ENCODE data around the gene NAA10. TPM values are rescaled to one million over a fixed set of nuclear protein-coding genes. Genes with fewer than 3 reads are reported as not detected.

NAA10 gene
- total and polyA plus RNA-seq, 2 experiments from 2014 or later, result 83.5 to 118 TPM

DNA sequence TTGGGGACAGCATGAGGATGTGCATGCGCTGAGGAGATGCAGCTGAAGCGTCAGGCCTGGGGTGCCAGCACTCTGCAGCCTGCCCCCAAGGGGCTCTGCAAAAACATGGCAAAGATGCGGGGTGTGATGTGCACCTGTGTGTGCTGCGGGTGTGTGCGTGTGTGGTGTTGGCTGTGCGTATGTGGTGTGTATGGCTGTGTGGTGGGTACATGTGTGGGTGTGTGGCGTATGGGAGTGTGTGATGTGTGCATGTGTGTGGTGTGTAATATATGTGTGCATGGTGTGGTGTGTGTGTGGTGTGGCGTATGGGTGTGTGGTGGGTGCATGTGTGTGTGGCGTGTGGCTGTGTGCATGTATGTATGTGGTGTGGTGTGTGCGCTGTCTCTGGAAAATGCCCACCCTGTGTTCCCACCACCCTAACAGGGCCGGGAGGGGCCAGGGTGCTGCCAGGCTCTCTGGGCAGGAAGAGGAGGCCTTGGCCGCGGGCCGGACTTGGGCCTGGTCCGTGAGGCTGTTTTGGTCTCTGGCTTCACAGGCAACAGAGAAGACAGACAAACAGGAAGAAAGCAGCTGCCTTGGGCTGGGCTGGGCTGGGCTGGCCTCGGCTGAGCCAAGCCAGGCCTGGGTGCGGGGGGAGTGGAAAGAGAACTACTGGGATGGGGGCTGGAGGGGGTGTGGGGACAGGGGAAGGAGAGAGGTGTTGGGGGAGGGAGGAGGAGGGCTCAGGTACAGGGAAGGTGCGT is 31.4 kb downstream of the NAA10 start:
- Histone ChIP-seq H3K27ac (no peak overlapping the region), H3K4me1 (ENCODE audit: insufficient read depth) (no peaks in the 10 kb centered on the region)
- WGBS (ENCODE audit: low lambda C conversion rate, missing lambda C conversion rate), result 87% methylated on average over 14 of the region's 18 CpGs

DNA sequence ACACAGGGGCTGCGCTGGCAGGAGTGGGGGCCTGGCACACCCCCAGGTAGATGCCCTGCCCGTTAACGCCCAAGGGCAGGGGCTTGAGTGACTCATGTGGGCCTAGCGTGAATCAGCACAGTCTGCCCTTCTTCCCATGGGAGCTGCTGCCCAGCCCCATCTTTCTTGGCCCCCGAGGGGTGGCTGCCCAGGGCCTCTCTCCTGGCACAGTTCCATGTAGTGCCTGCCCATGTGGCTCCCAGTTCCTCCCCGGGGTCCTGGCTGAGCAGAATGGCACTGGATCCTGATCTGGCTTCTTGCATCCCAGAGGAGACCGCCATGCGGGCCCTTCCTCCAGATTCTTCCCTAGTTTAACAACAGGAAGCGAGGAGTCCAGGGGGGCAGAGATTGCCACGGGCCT is 32.5 kb downstream of the NAA10 start:
- no peak overlapping the region for H3K27ac ChIP-seq
- no peaks in the 10 kb centered on the region for H4K20me1 ChIP-seq (ENCODE audit: insufficient read depth, poor library complexity, severe bottlenecking)
- H3K9me2 ChIP-seq (replicated peaks; ENCODE audit: insufficient read depth), result no peaks in the 10 kb centered on the region
- no peak for TF ChIP-seq EZH2phosphoT487 (IDR thresholded peaks at IDR 0.05; ENCODE audit: low read depth, severe bottlenecking, unreplicated experiment)
- TF ChIP-seq EZH2 (IDR thresholded peaks at IDR 0.05; ENCODE audit: borderline replicate concordance), result no peak
- TF ChIP-seq, protein P1, sequence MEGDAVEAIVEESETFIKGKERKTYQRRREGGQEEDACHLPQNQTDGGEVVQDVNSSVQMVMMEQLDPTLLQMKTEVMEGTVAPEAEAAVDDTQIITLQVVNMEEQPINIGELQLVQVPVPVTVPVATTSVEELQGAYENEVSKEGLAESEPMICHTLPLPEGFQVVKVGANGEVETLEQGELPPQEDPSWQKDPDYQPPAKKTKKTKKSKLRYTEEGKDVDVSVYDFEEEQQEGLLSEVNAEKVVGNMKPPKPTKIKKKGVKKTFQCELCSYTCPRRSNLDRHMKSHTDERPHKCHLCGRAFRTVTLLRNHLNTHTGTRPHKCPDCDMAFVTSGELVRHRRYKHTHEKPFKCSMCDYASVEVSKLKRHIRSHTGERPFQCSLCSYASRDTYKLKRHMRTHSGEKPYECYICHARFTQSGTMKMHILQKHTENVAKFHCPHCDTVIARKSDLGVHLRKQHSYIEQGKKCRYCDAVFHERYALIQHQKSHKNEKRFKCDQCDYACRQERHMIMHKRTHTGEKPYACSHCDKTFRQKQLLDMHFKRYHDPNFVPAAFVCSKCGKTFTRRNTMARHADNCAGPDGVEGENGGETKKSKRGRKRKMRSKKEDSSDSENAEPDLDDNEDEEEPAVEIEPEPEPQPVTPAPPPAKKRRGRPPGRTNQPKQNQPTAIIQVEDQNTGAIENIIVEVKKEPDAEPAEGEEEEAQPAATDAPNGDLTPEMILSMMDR (IDR thresholded peaks at IDR 0.05; ENCODE audit: poor library complexity), result no peak
- WGBS (ENCODE audit: low lambda C conversion rate, missing lambda C conversion rate), result 73% methylated on average over 10 of the region's 10 CpGs
- no peak overlapping the region for H3K4me3 ChIP-seq
- no peaks in the 10 kb centered on the region for H3K79me2 ChIP-seq
- no peaks in the 10 kb centered on the region for H3K27me3 ChIP-seq
- no peaks in the 10 kb centered on the region for H3K4me1 ChIP-seq (ENCODE audit: insufficient read depth)
- no peaks in the 10 kb centered on the region for H3K36me3 ChIP-seq (replicated peaks; ENCODE audit: insufficient read depth, low read depth)
- no peaks in the 10 kb centered on the region for H3K9me3 ChIP-seq (ENCODE audit: low read depth)
- H2AFZ ChIP-seq, result no peak overlapping the region
- DNase-seq (ENCODE audit: low spot score), result no peak
- no peak overlapping the region for H3K4me2 ChIP-seq

More for the DNA sequence above, 31.4 kb downstream of the NAA10 start:
- Histone ChIP-seq H3K4me3 (no peak overlapping the region), H3K27me3 (no peaks in the 10 kb centered on the region), H2AFZ (no peak overlapping the region), H3K9me3 (ENCODE audit: low read depth) (no peaks in the 10 kb centered on the region), H3K79me2 (no peaks in the 10 kb centered on the region), H4K20me1 (ENCODE audit: insufficient read depth, poor library complexity, severe bottlenecking) (no peaks in the 10 kb centered on the region), H3K9me2 (replicated peaks; ENCODE audit: insufficient read depth) (no peaks in the 10 kb centered on the region), H3K4me2 (no peak overlapping the region), H3K36me3 (replicated peaks; ENCODE audit: insufficient read depth, low read depth) (no peaks in the 10 kb centered on the region)
- no peak for DNase-seq (ENCODE audit: low spot score)
- TF ChIP-seq, protein P1 (IDR thresholded peaks at IDR 0.05; ENCODE audit: poor library complexity), result no peak
- no peak for TF ChIP-seq EZH2 (IDR thresholded peaks at IDR 0.05; ENCODE audit: borderline replicate concordance)
- TF ChIP-seq EZH2phosphoT487 (IDR thresholded peaks at IDR 0.05; ENCODE audit: low read depth, severe bottlenecking, unreplicated experiment), result no peak

DNA sequence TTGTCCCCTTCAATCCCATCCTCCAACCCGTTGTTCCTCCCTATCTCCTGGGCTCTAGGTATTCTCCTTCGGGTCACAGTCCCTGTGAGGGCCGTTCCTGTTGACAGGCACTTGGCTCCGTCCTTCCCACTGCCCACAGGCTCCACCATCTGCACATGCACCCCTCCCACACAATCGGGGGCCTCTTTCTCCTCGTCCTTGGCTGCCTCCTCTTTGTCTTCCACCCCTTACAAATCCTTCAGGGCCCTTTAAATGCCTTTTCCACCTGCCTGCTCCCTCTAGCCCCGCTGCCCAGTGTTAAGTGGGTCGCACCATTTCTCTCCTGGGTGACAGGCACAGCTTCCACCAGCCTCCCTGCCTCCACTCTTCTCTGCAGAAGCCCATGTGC is 33.1 kb downstream of the NAA10 start:
- Histone ChIP-seq H3K9me3 (ENCODE audit: low read depth) (no peaks in the 10 kb centered on the region), H3K4me1 (ENCODE audit: insufficient read depth) (no peaks in the 10 kb centered on the region), H3K27me3 (no peaks in the 10 kb centered on the region), H2AFZ (no peak overlapping the region), H3K9me2 (replicated peaks; ENCODE audit: insufficient read depth) (no peaks in the 10 kb centered on the region), H3K79me2 (no peaks in the 10 kb centered on the region), H3K27ac (no peak overlapping the region), H3K4me3 (no peak overlapping the region), H4K20me1 (ENCODE audit: insufficient read depth, poor library complexity, severe bottlenecking) (no peaks in the 10 kb centered on the region), H3K4me2 (no peak overlapping the region), H3K36me3 (replicated peaks; ENCODE audit: insufficient read depth, low read depth) (no peaks in the 10 kb centered on the region)
- DNase-seq (ENCODE audit: low spot score), result no peak
- TF ChIP-seq, protein P1 (IDR thresholded peaks at IDR 0.05; ENCODE audit: poor library complexity), result no peak
- TF ChIP-seq EZH2 (IDR thresholded peaks at IDR 0.05; ENCODE audit: borderline replicate concordance) (no peak), EZH2phosphoT487 (IDR thresholded peaks at IDR 0.05; ENCODE audit: low read depth, severe bottlenecking, unreplicated experiment) (no peak)
- 68% methylated on average over 8 of the region's 8 CpGs for WGBS (ENCODE audit: low lambda C conversion rate, missing lambda C conversion rate)

All from hepatocyte (in vitro differentiated cells).